Right lobe of liver (tissue), 6 donors: Measurements from ENCODE around the gene FHIT. TPM values are rescaled to one million over a fixed set of nuclear protein-coding genes. Genes with fewer than 3 reads are reported as not detected.
"Not testable (repeated sequence)": the region's sequence is repeated elsewhere in the genome, so short reads cannot be mapped to it uniquely, and the experiment has no call there.

Source experiments
- ATAC-seq, 4 donors: fragments of 200-7000 bp; cut with Tn5 transposase; one replicate each; pipeline ENCODE4 v1.9.1; 2020; ENCODE audit warnings: mild to moderate bottlenecking in 4 of 4, moderate library complexity in 4 of 4
- DNase-seq, 3 donors: peaks; one replicate each; pipeline ENCODE4 v3.0.0-alpha.2; 2020
- H3K27ac ChIP-seq, 3 donors: fragments of 200-600 bp; one replicate each; pipeline ENCODE4 v1.8.0; 2022
- H3K27me3 ChIP-seq, 2 donors: fragments of 200-600 bp; one replicate each; pipeline ENCODE4 v1.8.0; 2022
- H3K36me3 ChIP-seq, 4 donors: fragments of 200-600 bp; sonication (generic) in 1 of 4; one replicate each; pipeline versions ENCODE4 v1.5.1 to v1.8.0; 2017 to 2022; ENCODE audit warnings: control low read depth in 1 of 4
- H3K4me1 ChIP-seq, 4 donors: fragments of 200-600 bp; sonication (generic) in 1 of 4; one replicate each; pipeline versions ENCODE4 v1.5.1 to v1.8.0; 2017 to 2022; ENCODE audit warnings: control low read depth in 1 of 4
- H3K4me3 ChIP-seq, 3 donors: fragments of 200-600 bp; one replicate each; pipeline ENCODE4 v1.8.0; 2022
- H3K9me3 ChIP-seq, 4 donors: fragments of 200-600 bp; sonication (generic) in 1 of 4; one replicate each; pipeline versions ENCODE4 v1.5.1 to v1.8.0; 2017 to 2022; ENCODE audit warnings: control low read depth in 1 of 4
- CTCF ChIP-seq, 4 donors: fragments of 200-600 bp in 3 of 4; fragments of 450-650 bp in 1 of 4; IDR thresholded peaks; one replicate each; pipeline versions ENCODE4 v1.5.1 to v1.8.0; 2016 to 2022; ENCODE audit warnings: antibody characterized with exemption in 4 of 4, mild to moderate bottlenecking in 2 of 4
- POLR2A ChIP-seq: fragments of 450-650 bp; IDR thresholded peaks from one replicate; pipeline ENCODE4 v1.6.1; 2017; ENCODE audit warnings: antibody characterized with exemption, mild to moderate bottlenecking
- WGBS: methylation state at CpG from one replicate; pipeline ENCODE4 v1.1.6; 2018; ENCODE audit warnings: low coverage, low lambda C conversion rate; ENCODE audit not compliant: insufficient coverage; ENCODE audit errors: missing lambda C conversion rate; 5-methylcytosine and 5-hydroxymethylcytosine counted together
- intact Hi-C, 2 donors: fragments of 100-400 bp; cut with DNase I; formaldehyde crosslinking; loops; one replicate each; pipeline versions ENCODE4 v1.11.2 to v1.14.1; 2022
- total RNA-seq, 6 experiments: library from RNA; depleted of rRNA in 2 of 6; stranded (reverse); fragments of >200 nt in 2 of 6; fragmentation: NEBNext Ultra II Directional in 3 of 6; extraction: Animal tissue kit (Norgen Biotek cat#: 25700) in 3 of 6; gene quantifications; one replicate each; pipeline versions ENCODE4 v1.1.0 to v1.2.4, GENCODE V29; 2016 to 2023
- donor health status: DM: no; HTN: yes; CAD: no.
- donor health status: DM: no; HTN: no; CAD: no.
- donor health status: DM: no; HTN: no; CAD: no.
- donor health status: DM: no; HTN: yes; CAD: no.
- donor health status: DM: no; HTN: yes; CAD: no.

Gene FHIT
- total RNA-seq, 6 experiments from 2014 or later: 6.6 to 11.2 (median 8.0) TPM

- H3K4me3 ChIP-seq: no peak overlapping the region
- 47% methylated on average over 1 of the region's 1 CpG for WGBS
- H3K9me3 ChIP-seq: no peaks in the 10 kb centered on the region
- DNase-seq (peak in 1 of 3 donors; percentile 50), ATAC-seq (peak; percentile 38 to 88 (median 57))
- H3K27me3 ChIP-seq: no peaks in the 10 kb centered on the region
- intact Hi-C loops: no loop called here
- no peak overlapping the region for H3K27ac ChIP-seq
- no peaks in the 10 kb centered on the region for H3K36me3 ChIP-seq
- TF ChIP-seq CTCF (IDR thresholded peaks at IDR 0.05) (no peak), POLR2A (no peak)
- peaks cover 0 to 5% (median 0%) of the 10 kb centered on the region in 4 donors for H3K4me1 ChIP-seq
Observed at GRCh38 chr3:60674870-60675269, 576.4 kb downstream of the FHIT start.

DNA sequence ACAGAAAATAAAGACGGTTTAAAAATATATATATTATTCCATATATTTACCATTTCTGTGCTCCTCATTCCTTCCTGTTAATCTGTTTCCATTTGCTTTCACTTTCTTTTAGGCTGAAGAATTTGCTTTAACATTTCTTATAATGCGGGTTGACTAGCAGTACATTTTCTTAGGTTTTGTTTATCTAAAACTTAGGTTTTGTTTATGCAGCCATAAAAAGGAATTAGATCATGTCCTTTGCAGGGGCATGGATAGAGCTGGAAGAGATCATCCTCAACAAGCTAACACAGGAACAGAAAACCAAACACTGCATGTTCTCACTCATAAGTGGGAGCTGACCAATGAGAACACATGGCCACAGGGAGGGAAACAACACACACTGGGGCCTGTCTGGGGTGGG lies 578.1 kb downstream of the FHIT start:
- TF ChIP-seq CTCF (IDR thresholded peaks at IDR 0.05): no peak
- no peak for TF ChIP-seq POLR2A
- H3K27me3 ChIP-seq: no peaks in the 10 kb centered on the region
- no peaks in the 10 kb centered on the region for H3K36me3 ChIP-seq
- H3K4me3 ChIP-seq: no peak overlapping the region
- intact Hi-C loops: no loop called here
- H3K4me1 ChIP-seq: peaks cover 0 to 5% (median 0%) of the 10 kb centered on the region in 4 donors
- no peaks in the 10 kb centered on the region for H3K9me3 ChIP-seq
- DNase-seq: no peak
- ATAC-seq: no peak
- no peak overlapping the region for H3K27ac ChIP-seq
- WGBS: 38% methylated on average over 2 of the region's 2 CpGs

GRCh38 chr3:60672337-60672736 lies 578.9 kb downstream of the FHIT start:
- H3K36me3 ChIP-seq, DNase-seq, H3K4me3 ChIP-seq, H3K9me3 ChIP-seq, H3K27ac ChIP-seq, intact Hi-C loops, H3K27me3 ChIP-seq, H3K4me1 ChIP-seq, ATAC-seq: not testable (repeated sequence)
- WGBS: 90% methylated on average over 5 of the region's 5 CpGs

DNA sequence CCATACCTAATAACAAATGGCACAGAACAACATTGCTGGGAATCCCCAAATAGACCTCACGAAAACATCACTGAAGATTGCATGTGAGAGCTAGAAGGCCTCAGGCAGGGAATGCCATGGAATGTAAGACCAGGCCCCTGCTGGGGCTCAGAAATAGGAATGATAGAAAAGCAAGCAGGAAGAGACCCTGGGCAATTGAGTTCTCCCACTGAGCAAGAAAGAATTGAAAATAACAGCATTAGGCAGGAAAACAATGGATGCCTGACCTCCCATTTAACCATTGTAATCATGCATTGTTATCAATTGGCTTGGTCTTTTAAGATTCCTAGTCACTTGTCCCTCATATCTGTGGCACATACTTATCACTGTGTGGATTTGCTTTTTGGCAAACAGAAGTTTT lies 581.6 kb downstream of the FHIT start:
- intact Hi-C loops: no loop called here
- H3K36me3 ChIP-seq: no peaks in the 10 kb centered on the region
- H3K9me3 ChIP-seq: no peaks in the 10 kb centered on the region
- H3K4me1 ChIP-seq: no peaks in the 10 kb centered on the region
- no peak overlapping the region for H3K4me3 ChIP-seq
- ATAC-seq (no peak), DNase-seq (no peak)
- WGBS: 75% methylated on average over 1 of the region's 1 CpG
- H3K27me3 ChIP-seq: no peaks in the 10 kb centered on the region
- TF ChIP-seq CTCF (IDR thresholded peaks at IDR 0.05) (no peak), POLR2A (no peak)
- H3K27ac ChIP-seq: no peak overlapping the region

GRCh38 chr3:60660026-60660425 lies 591.2 kb downstream of the FHIT start:
- no peaks in the 10 kb centered on the region for H3K9me3 ChIP-seq
- H3K36me3 ChIP-seq: no peaks in the 10 kb centered on the region
- H3K27me3 ChIP-seq: no peaks in the 10 kb centered on the region
- DNase-seq (no peak), ATAC-seq (no peak)
- TF ChIP-seq CTCF (IDR thresholded peaks at IDR 0.05) (no peak), POLR2A (no peak)
- no peak overlapping the region for H3K27ac ChIP-seq
- no peak overlapping the region for H3K4me3 ChIP-seq
- intact Hi-C loops: no loop called here
- WGBS: 86% methylated on average over 2 of the region's 2 CpGs
- no peaks in the 10 kb centered on the region for H3K4me1 ChIP-seq
